GM18861 (cell line): ENCODE results near the gene ARPC1B.
"Not testable (repeated sequence)": the region's sequence is repeated elsewhere in the genome, so short reads cannot be mapped to it uniquely, and the experiment has no call there.

Experiments used
- ATAC-seq: cut with Tn5 transposase; IDR thresholded peaks from one replicate; pipeline ENCODE4 v1.9.1; 2021; ENCODE audit not compliant: unreplicated experiment

The ARPC1B gene

DNA sequence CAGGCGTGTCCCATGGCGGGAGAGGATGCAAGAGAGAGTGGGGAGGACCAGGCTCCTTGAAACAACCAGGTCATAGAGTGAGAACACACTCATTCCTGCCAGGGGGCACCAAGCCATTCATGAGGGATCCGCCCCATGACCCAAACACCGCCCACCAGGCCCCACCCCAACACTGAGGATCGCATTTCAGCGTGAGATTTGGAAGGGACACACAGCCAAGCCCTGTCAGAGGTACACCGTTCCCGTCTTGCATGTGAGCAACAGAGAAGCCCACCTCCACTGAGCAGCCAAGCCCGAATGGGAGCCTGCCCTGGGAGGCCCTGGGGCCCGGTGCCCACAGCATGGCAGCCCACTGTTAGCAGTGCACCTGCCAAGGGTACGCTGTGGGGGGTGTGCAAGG lies 7.9 kb upstream of the ARPC1B start:
- ATAC-seq, result no peak

DNA sequence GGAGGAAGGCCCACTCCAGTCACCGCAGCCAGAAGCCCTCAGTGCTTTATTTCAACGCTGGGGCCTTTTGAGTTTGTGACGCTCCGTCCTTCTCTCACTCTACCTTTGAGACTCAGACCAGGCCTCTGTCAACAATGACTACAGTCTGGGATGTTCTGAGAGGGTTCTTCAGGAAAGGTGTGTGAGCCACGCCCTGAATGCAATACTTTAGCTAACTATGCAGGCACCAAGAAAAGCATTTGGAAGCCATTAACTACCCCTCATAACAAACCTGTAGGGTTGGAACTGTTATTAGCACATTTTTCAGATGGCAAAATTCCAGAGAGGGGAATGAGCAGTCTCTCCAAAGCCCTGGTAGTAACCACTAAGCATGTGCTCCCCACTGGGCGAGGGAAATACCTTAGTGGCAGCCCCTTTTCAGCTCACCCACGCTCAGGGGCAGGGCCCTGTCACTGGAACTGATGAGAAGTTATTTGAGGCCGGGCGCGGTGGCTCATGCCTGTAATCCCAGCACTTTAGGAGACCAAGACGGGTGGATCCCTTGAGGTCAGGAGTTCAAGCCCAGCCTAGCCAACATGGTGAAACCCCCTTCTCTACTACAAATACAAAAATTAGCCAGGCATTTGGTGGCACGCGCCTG lies 5.7 kb upstream of the ARPC1B start:
- ATAC-seq, result no peak

DNA sequence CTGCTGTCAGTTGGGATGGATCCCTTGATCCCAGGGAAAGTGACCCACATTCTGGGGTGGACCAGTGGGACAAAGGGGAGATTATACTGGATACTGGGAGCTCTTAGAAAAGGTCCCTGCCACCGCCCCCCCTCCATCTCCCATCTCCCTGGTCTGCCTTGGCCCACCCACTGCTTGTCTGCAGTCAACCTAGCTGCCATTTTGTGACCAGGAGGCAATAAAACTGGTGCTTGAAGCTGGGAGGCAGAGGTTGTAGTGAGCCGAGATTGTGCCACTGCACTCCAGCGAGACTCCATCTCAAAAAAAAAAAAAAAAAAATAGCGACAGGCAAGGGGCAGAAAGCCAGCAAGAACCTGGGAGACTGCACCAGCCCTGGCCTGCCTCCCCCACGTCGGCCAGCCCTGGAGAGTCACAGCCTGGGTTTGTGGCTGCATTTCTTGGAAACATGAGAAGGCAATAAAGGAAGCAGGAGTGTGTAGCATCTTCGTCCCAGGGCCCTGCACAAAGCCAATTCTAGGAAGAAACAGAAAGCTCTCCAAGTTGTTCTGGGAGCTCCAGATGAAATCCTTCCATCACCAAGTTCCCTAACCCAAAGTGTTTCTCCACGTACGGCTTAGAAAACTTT lies 4.7 kb upstream of the ARPC1B start:
- ATAC-seq, result no peak

DNA sequence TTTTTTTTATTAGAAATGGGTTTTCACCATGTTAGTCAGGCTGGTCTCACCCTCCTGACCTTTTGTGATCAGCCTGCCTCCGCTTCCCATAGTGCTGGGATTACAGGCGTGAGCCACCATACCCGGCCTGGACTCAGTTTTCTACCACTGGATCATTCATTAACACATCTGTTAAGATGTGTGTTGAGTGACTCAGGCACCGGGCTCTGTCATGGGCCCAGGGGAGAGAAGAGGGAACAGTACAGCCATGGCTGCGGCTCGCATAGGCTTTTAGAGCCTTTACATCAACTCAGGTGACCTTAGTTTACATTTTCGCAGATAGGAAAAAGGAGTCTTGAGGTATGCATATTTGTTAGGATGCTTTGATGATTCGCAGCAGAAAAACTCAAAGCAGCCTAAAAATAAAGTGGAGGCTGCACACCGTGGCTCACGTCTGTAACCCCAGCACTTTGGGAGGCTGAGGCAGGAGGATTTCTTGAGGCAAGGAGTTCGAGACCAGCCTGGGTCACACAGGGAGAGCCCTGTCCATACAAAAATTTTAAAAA lies 3.1 kb upstream of the ARPC1B start:
- ATAC-seq, result no peak

DNA sequence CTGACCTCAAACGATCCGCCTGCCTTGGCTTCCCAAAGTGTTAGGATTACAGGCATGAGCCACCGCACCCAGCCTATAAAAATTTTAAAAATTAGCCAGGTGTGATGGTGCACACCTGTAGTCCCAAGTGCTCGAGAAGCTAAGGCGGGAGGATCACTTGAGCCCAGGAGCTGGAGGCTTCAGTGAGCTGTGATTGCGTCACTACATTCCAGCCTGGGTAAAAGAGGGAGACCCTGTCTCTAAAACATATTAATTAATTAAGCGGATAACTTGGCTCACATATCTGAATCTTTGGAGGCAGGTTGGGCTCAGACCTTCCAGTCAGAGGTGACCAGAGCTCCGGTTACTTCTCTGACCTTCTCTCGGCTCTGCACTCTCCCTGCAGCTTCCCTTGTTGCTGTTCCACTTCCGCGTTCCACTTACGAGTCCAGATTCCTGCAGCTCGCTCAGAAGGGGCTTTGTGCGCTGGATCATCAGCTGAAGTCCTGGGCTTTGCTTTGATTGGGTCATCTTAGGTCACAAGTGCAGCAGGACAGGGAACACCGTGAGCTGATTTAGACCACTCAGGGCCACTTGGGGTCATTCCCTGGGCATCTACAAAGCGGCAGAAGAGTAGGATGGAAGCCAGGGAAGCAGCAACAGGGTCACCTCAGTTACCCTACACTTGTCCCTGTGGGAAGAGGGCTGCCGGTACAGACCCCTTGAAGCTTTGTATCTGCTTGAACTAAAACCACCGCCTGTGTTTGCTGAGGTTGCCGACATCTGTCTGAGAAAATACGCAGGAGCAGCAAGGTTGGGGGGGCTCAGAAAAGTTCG lies 2.0 kb upstream of the ARPC1B start:
- no peak for ATAC-seq

DNA sequence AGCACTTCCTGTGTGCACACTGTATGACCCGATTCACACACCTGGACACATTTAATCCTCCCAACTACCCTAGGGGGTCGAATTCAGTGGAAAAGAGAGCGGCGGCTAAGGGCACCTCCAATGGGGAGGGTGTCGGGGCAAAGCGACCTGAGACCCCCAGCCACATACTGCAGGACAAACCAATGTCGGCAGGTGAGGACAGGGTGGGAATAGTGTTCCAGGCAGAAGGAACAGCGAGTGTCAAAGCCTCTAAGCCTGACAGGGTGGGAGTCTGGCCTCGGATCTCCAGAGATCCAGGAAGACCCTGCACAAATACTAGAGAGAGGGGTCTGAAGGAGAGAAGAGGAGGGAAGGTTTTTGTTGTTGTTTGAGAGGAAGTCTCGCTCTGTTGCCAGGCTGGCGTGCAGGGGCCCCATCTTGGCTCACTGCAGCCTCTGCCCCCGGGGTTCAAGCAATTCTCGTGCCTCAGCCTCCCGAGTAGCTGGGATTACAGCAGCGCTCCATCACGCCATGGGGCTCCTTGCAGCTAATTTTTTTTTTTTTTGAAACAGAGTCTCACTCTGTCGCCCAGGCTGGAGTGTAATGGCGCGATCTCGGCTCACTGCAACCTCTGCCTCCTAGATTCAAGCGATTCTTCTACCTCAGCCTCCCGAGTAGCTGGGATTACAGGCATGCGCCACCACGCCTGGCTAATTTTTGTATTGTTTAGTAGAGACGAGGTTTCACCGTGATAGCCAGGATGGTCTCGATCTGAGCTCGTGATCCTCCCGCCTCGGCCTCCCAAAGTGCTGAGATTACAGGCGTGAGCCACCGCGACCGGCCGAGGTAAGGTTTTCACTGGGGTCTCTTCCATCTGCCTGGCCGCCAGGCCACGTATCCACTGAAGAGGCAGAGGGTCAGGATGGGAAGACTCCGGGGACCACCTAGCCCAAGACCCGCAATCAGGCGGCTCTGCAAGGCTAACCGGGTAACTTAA lies 1.2 kb upstream of the ARPC1B start:
- no peak for ATAC-seq

DNA sequence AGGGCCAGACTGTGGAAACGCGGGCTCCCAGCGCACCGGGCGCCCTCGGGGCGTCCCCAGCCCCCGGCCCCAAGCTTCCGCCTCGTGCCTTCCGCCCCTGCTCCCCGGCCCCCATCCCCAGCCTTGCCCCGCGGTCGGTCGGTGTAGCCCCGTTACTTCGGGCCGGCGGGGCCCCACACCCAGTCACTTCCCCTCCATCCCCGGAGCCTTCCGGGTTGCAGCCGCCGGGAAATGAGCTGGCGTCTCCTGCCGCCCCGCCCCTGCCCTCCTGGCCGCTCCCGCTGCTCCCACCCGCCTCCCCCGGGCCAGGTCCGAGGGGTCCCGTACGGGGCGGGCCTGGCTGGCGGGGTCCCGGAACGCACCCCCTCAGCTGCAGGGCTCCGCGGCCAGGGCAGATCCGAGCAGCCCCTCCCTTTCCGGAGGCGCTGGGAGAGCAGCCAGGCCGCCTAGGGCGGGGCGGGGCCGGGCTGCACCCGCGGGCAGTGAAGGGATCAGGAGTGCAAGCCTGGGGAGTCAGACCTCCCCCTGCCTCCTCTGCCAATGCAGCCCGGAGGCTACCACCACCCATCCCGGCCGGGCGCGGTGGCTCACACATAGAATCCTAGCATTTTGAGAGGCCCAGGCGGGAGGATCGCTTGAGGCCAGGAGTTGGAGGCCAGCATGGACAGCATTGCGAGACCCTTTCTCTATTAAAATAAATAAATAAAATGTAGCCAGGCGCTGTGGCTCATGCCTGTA lies 709 bp downstream of the ARPC1B start:
- peak; percentile 35 for ATAC-seq

DNA sequence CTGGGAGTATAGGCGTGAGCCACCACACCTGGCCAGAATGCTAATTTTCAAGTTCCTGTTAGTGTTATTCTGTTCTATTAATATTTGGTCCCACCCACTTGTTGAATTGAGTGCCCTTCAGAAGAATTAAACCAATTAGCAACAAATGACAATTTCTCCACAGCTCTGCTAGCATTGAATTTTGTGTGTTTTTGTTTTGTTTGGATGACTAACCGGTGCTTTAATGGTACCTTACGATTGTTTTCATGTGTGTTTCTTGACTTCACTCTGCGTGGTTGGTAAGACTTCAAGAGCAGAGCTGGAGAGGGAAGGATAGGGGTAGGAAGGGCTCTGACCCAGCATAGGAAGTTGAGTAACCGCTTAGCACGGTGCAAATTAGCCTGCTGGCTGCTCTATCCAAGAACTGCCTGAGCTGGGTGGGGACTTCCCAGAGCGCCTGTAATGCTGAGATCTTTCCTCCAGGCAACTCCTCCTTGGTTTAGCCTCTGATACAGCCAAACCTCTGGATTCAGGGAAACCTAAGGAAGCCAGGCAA lies 4.6 kb downstream of the ARPC1B start:
- no peak for ATAC-seq

DNA sequence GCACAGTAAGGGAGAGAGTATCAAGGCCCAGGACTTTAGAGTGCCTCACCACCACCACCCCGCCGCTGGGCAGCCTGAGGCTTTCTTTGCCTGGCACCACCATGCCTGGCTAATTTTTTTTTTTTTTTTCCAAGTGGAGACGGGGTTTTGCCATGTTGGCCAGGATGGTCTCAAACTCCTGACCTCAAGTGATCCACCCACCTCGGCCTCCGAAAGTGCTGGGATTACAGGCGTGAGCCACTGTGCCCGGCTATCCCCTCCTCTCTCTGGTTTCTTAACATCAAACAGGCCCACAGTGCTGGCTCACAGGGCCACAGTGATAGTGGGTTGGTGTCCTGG lies 5.1 kb downstream of the ARPC1B start:
- ATAC-seq, result not testable (repeated sequence)

DNA sequence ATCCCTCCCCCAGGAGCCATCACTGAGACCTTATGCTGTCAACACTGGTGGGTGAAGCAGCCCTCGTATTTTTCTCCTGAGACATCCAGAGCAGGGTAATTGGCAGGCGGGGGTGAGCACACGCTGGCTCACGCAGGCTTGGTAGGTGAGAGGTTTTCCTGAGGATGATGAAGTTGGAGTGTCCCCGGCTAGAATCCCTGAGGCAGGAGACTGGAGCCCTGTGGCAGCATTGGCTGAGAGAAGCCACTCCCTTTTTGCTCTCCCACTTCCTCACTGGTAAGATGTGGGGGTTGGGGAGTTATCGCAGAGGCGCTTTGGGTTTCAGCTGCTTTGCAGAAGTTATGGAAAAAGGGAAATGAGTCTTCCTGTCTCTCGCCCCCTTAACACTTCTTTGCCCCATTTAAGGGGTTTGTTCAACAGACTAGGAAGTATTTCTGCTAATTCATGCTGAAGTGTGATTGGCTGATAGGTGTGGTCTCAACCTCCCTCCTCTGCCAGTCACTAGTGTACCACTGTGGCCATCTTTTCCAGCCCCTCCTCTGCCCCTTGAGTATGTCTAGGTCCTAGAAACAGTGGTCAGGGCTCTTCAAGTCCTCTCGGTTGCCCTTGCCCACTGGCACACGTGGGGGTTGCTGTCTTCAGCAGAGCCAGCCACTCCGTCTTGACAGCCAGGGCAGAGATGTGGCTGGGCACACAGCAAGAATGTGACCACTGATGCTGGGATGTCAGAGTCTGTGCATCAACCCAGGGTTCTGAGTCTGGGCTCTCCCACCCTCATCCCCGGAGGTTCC lies 5.7 kb downstream of the ARPC1B start:
- ATAC-seq, result peak; percentile 31

DNA sequence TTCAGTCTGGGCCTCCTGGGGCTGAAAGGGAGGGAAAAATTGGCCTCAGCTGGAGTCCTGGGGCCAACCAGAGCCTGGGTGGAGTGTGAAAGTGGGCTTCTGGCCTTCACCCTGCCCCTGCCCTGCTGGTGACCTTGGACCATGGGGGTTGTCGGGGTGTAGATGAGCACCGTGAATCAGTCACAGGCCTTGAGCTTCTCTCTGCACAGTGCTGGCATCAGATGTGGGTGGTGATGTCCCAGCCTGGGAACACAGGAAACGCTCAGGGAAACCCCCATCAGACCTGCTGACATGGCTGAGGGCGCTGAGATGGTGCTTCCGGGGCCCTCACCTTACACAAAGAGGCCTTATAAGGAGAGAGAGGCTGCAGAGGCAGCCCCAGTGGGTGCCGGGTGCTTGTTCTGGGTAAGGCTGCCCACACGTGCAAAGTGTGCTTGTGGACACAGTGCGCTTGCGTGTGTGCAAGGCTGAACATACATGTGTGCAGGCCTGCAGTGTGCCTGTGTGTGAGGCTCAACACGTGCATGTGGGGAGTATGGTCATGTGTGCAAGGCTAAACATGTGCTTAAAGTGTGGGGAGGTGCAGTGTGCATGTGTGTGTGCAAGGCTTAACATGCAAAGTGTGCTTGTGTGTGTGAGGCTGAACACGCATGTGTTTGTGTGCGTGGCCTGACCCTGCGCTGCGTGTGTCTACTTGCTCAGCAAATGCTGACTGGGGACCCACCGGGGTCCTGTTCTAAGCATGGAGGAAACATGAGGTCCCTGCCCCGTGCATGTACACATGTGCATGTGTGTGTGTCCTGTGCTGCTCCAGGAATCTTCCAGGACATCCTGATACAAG lies 6.5 kb downstream of the ARPC1B start:
- peak; percentile 73 for ATAC-seq

DNA sequence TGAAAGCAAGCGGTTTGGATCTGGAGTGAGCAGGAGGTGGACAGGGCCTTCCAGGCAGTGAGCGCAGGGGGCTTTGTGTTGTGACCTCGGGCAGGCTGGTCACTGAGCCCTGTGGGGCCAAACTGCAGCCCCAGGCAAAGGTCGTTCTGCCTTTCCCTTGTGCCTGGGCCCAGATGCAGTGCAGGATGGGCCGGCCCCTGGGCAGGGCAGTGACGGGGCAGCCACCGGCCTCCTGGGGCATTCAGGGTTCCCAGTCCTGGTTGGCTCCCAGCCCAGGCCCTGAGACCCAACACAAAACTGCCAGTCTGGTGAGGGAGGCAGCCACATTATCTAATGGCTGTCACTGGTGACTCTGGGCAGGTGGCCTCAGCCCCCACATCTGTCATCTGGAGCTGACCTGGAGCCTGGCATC lies 7.1 kb downstream of the ARPC1B start:
- no peak for ATAC-seq

DNA sequence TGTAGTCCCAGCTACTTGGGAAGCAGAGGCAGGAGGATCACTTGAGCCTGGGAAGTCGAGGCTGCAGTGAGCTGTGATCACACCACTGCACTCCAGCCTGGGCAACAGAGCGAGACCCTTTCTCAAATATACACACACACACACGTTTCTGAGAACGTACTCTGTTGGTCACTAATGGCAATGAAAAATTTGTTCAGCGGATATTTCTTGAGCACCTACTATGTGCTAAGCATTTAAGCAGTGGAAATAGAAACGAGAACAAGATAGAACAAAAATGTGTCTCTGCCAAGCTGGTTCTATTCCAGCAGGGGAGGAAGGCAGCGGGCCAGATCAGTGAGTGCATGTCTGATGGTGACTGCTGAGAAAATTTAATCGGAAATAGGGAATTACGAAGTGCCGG lies 8.7 kb downstream of the ARPC1B start:
- ATAC-seq, result no peak

DNA sequence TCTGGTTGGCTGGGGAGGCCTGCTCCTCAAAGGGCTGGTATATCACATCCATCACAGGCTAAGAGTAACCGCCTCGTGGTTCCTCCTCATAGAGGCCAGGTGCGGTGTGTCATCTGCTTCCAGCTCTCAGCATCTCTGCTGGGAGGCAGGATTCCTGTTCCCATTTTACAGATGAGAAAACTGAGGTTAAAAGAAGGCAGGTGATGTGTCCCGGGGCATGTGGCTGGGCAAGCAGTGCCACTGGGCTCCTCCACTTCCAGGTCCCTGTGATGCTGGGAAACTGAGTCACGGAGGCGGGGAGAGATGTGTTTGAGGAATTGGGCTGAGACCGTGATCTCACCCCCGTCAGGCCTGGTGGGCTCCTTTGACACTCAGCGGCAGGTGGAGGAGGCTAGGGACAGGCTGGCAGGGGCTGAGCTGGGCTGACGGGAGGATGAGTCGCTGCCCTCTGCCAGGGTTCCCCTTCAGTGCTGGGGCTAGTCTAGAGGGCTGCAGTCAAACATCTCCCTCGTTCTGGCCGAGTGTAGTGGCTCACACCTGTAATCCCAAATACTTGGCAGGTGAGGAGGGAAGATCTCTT lies 9.4 kb downstream of the ARPC1B start:
- ATAC-seq, result no peak

DNA sequence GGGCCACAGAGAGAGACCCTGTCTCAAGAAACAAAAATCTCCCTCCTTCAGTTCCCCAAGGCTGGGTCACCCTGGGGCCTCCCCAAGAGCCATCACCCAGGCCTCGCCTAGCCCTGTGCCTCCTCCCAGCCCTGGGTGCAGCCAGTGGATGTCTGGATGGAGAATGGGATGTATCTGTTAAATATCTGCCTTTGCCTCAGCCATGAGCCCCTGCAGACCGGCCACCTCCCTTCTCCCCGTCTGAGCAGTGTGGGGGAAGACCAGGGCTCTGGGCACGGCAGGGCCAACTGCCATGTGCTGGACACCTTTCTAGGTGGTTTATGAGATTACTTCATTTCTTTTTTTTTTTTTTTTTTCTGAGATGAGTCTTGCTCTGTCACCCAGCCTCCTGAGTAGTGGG lies 10.0 kb downstream of the ARPC1B start:
- no peak for ATAC-seq

DNA sequence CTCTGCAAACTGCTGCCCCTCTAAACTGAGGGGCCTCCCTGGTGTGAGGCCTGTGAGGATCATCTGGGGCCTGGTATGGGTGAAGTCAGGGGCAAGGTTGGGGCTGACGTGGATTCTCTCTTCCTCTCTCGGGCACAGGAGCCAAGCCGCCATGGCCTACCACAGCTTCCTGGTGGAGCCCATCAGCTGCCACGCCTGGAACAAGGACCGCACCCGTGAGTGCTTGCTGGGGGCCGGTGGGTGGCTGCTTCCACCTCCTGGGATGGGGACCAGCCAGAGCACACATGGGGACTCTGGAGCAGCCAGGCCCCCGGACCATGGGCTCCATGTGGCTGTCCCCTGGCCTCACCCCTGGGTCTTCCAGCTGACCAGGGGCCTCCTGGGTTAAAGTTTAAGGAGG lies 11.0 kb downstream of the ARPC1B start:
- ATAC-seq, result no peak

DNA sequence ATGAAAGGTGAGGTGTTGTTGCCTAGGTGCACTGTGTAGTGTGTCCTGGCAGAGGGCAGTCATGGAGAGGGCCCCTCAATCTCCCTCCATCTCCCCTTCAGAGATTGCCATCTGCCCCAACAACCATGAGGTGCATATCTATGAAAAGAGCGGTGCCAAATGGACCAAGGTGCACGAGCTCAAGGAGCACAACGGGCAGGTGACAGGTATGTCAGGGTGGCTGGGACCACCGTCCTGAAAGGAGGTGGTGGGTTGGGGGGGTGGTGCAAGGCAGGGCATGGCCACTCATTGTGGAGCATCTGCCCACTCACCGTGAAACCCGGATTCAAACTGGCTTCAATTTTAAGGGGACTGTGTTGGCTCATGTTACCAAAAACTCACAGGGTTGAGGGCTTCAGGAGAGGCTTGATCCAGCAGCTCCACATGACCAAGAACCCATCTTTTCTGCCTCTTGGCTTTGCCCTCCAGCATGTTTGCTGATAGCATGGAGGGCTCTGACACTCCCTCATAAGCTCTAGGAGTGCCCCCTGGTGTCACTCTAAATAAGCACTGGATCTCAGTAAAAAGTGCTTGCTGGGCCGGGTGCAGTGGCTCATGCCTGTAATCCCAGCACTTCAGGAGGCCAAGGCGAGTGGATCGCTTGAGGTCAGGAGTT lies 12.2 kb downstream of the ARPC1B start:
- peak; percentile 57 for ATAC-seq
